AG04449 (cell line): ENCODE results near the gene AK3.
"Not testable (repeated sequence)": the region's sequence is repeated elsewhere in the genome, so short reads cannot be mapped to it uniquely, and the experiment has no call there.

Experiments used
- CTCF ChIA-PET: fragments of 350-600 bp; formaldehyde crosslinking; extraction: SDS; loops from one replicate; lab custom pipeline; 2021; ENCODE audit warnings: antibody characterized with exemption; lab: Yijun Ruan, JAX
- POLR2A ChIA-PET: fragments of 400-600, 350-600 bp; formaldehyde crosslinking; extraction: SDS; loops from one replicate; lab custom pipeline; 2020; ENCODE audit warnings: antibody characterized with exemption, inconsistent platforms; lab: Yijun Ruan, JAX
- DNase-seq: peaks from one replicate; pipeline ENCODE4 v3.0.0-alpha.2; 2010; ENCODE audit warnings: low read depth, low spot score
- H3K4me3 ChIP-seq: 2 replicates; pipeline ENCODE4 v1.5.1; 2011; ENCODE audit warnings: low read depth, mild to moderate bottlenecking, control low read depth, low read length
- CTCF ChIP-seq: IDR thresholded peaks from one replicate; pipeline ENCODE4 v1.5.1; 2011; ENCODE audit warnings: mild to moderate bottlenecking, moderate library complexity, low read length, control low read depth, inconsistent platforms; ENCODE audit not compliant: insufficient read depth; ENCODE audit errors: missing control alignments

The AK3 gene

GRCh38 chr9:4755026-4755609, 14.1 kb upstream of the AK3 start:
- POLR2A ChIA-PET = no interaction called here
- H3K4me3 ChIP-seq = no peak overlapping the region
- CTCF ChIA-PET = interaction anchor here (1.1 to 11.5 kb wide), 6 partner anchors 6 to 845 kb away, joined by 4 to 105 read pairs (median 10); partner anchors contain the start of gene JAK2
- no peak for DNase-seq
- TF ChIP-seq CTCF = no peak

GRCh38 chr9:4754530-4754929, 13.5 kb upstream of the AK3 start:
- DNase-seq, POLR2A ChIA-PET, H3K4me3 ChIP-seq: not testable (repeated sequence)
- CTCF ChIA-PET = interaction anchor here (1.1 to 11.5 kb wide), 5 partner anchors 6 to 846 kb away, joined by 4 to 105 read pairs (median 10); partner anchors contain the start of gene JAK2

GRCh38 chr9:4750023-4750673, 9.1 kb upstream of the AK3 start:
- ChIA-PET CTCF (interaction anchor here (0.8 to 11.5 kb wide), 18 partner anchors 9 to 850 kb away, joined by 3 to 105 read pairs (median 4); partner anchors contain the start of genes AK3, JAK2 and RCL1), POLR2A (no interaction called here)
- H3K4me3 ChIP-seq = no peak overlapping the region
- TF ChIP-seq CTCF = peak; percentile 40
- DNase-seq = no peak

- no peak for DNase-seq
- CTCF ChIA-PET = interaction anchor here (0.8 to 11.5 kb wide), 7 partner anchors 9 to 852 kb away, joined by 3 to 105 read pairs (median 4); partner anchors contain the start of gene JAK2
- POLR2A ChIA-PET = no interaction called here
These were observed 7.6 kb upstream of the AK3 start for GRCh38 chr9:4748612-4749011.

GRCh38 chr9:4746278-4747030, 5.5 kb upstream of the AK3 start:
- ChIA-PET POLR2A (no interaction called here), CTCF (interaction anchor here (0.6 to 11.5 kb wide), 7 partner anchors 9 to 440 kb away, joined by 3 to 105 read pairs (median 4); no protein-coding TSS in a partner anchor)
- DNase-seq = no peak
- no peak overlapping the region for H3K4me3 ChIP-seq
- TF ChIP-seq CTCF = no peak

More at GRCh38 chr9:4748612-4749011, 7.6 kb upstream of the AK3 start:
- TF ChIP-seq CTCF = no peak
- H3K4me3 ChIP-seq = no peak overlapping the region

- POLR2A ChIA-PET = no interaction called here
These were observed 2.3 kb upstream of the AK3 start for GRCh38 chr9:4743131-4743875.

More at GRCh38 chr9:4743131-4743875, 2.3 kb upstream of the AK3 start:
- no peak overlapping the region for H3K4me3 ChIP-seq
- CTCF ChIA-PET = interaction anchor here (0.6 to 3.7 kb wide), 5 partner anchors 16 to 249 kb away, joined by 3 to 14 read pairs (median 4); no protein-coding TSS in a partner anchor
- no peak for DNase-seq
- TF ChIP-seq CTCF = no peak
